T-helper 2 cell treated with Interferon-gamma antibody and Interleukin-4, amounts not matched to agents 5 μg/mL and 100 μg/mL, for 36 hours (primary cell): ENCODE measurements around the gene TBCEL.

Experiments
- DNase-seq: peaks from one replicate; pipeline ENCODE4 v3.0.0; 2021; ENCODE audit warnings: low spot score
- H3K27ac Mint-ChIP-seq: one replicate; pipeline ENCODE4 v1.8.0; 2021; ENCODE audit warnings: mild to moderate bottlenecking, mixed read lengths
- H3K27me3 Mint-ChIP-seq: one replicate; pipeline ENCODE4 v1.8.0; 2021; ENCODE audit warnings: low read depth, mixed read lengths
- H3K36me3 Mint-ChIP-seq: one replicate; pipeline ENCODE4 v1.8.0; 2021; ENCODE audit warnings: low read depth, mixed read lengths
- H3K4me1 Mint-ChIP-seq: one replicate; pipeline ENCODE4 v1.8.0; 2021; ENCODE audit warnings: low read depth, mixed read lengths
- H3K4me3 Mint-ChIP-seq: one replicate; pipeline ENCODE4 v1.8.0; 2022; ENCODE audit warnings: mild to moderate bottlenecking, moderate library complexity, mixed read lengths
- H3K9me3 Mint-ChIP-seq: one replicate; pipeline ENCODE4 v1.8.0; 2021; ENCODE audit warnings: mixed read lengths

TBCEL gene

DNA sequence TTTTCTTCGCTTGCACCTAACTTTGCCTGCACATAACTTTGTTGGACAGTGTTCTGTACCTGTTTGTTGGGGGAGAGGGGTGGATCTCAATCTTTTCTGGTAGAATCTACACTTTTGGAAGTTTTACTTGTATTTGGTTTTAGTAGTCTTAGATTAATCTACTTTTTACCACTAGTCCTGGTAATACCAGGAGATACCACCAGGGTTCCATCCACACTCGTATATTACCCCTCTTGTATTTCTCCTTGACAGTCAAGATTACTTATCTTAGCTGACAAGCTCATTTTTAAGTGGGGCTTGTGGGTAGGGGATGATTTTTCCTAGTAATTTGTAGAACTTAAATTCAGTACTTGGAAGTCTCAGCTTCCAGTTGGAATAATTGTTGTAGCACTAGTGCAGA is 39.8 kb downstream of the TBCEL start:
- no peak for DNase-seq
- Mint-ChIP-seq H3K4me1 (peaks cover 8% of the 10 kb centered on the region), H3K27ac (no peak overlapping the region)

DNA sequence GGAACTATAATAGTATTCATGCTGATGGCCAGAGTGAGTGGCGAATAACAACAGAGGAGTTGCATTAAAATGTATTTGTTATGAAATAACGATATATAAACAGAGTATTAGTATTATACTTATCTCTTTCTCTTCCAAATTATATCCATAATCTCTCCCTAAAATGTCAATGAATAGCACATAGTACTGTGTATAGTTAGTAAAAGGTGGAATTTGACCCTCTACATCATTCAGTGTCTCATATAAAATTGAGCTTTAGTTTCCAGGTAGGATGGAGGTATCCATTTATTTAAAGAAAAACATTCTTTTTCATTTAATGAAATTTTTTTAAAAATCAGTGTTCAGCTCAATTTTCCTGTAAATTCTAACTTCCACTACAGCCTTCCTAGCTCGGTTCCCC is 42.7 kb downstream of the TBCEL start:
- H3K27me3 Mint-ChIP-seq: no peaks in the 10 kb centered on the region
- H3K9me3 Mint-ChIP-seq: no peaks in the 10 kb centered on the region
- no peak overlapping the region for H3K4me3 Mint-ChIP-seq
- no peak overlapping the region for H3K27ac Mint-ChIP-seq
- peaks cover 13% of the 10 kb centered on the region for H3K36me3 Mint-ChIP-seq
- DNase-seq: no peak
- peaks cover 2% of the 10 kb centered on the region for H3K4me1 Mint-ChIP-seq

More for the DNA sequence above, 39.8 kb downstream of the TBCEL start:
- no peaks in the 10 kb centered on the region for H3K9me3 Mint-ChIP-seq
- peaks cover 16% of the 10 kb centered on the region for H3K36me3 Mint-ChIP-seq
- no peaks in the 10 kb centered on the region for H3K27me3 Mint-ChIP-seq
- no peak overlapping the region for H3K4me3 Mint-ChIP-seq

DNA sequence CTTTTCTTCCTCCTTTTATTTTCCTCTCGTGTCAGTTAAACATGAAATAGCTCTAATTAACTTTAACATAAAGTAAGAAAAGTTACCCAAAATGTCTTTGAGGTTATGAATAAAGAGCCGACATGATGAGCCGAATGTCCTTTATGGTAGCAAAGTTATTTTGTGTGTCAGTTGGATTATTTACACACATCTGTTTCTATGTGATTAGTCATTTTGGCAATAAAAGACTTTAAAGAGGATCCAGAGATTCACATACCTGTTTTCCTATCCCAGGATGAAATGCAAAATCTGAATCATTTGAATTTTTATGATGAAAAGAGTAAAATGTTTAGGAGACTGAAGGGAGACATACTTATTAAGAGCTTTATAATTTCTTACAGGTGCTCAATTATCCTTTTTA is 43.1 kb downstream of the TBCEL start:
- Mint-ChIP-seq H3K27me3 (no peaks in the 10 kb centered on the region), H3K9me3 (no peaks in the 10 kb centered on the region), H3K36me3 (peaks cover 12% of the 10 kb centered on the region), H3K27ac (no peak overlapping the region), H3K4me3 (no peak overlapping the region), H3K4me1 (peaks cover 2% of the 10 kb centered on the region)
- no peak for DNase-seq

DNA sequence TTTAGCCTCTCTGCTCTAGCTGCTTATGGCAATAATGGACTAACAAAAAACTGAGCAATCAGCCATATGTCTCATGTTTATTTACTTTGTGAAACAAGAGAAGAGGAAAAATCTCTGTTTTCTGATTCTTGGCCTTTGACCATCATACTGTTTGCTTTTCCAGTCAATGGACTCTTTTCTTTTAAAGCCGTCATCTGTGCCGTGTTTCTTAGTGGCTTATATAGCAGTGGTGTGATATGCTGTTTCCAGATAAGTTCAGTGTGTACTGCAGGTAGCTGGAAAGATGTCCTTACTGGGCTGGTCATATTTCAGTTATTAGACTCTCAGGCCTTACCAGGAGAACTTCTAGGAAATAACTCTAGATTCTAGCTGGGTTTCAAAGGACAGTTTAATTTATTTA is 43.6 kb downstream of the TBCEL start:
- peaks cover 12% of the 10 kb centered on the region for H3K36me3 Mint-ChIP-seq
- H3K4me3 Mint-ChIP-seq: no peak overlapping the region
- H3K27me3 Mint-ChIP-seq: no peaks in the 10 kb centered on the region
- H3K4me1 Mint-ChIP-seq: peaks cover 2% of the 10 kb centered on the region
- H3K27ac Mint-ChIP-seq: no peak overlapping the region
- H3K9me3 Mint-ChIP-seq: no peaks in the 10 kb centered on the region
- no peak for DNase-seq

DNA sequence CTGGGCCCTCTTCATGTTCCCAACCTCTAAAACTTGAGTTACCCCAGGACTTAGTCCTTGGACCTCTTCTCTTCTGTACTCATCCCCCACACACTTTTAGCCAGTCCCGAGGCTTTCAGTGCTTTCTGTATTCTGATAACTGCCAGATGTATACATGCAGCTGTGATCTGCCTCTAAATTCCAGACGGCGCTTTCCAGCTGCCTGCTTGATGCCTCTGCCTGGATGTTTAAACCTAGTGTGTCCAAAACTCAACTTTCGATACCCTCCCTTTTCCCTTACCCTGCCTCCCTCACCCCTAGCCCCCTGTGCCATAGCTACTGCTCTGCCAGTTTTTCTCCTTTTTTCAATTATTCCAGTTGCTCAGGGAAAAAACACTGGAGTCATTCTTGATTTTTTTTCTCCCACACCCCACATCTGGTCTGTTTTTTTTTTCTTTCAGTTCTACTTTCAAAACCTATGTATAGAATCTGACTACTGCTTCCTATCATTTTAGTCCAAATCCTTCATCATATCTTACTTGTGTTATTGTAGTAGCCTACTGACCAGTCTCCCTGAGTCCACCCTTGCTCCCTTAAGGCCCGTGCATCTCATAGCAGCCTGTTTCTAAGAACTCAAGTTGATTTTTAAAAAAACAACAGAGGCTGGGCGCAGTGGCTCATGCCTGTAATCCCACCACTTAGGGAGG is 44.2 kb downstream of the TBCEL start:
- H3K27me3 Mint-ChIP-seq: no peaks in the 10 kb centered on the region
- H3K4me3 Mint-ChIP-seq: no peak overlapping the region
- H3K36me3 Mint-ChIP-seq: peaks cover 12% of the 10 kb centered on the region
- no peaks in the 10 kb centered on the region for H3K9me3 Mint-ChIP-seq
- DNase-seq: no peak
- H3K4me1 Mint-ChIP-seq: peaks cover 2% of the 10 kb centered on the region
- no peak overlapping the region for H3K27ac Mint-ChIP-seq

DNA sequence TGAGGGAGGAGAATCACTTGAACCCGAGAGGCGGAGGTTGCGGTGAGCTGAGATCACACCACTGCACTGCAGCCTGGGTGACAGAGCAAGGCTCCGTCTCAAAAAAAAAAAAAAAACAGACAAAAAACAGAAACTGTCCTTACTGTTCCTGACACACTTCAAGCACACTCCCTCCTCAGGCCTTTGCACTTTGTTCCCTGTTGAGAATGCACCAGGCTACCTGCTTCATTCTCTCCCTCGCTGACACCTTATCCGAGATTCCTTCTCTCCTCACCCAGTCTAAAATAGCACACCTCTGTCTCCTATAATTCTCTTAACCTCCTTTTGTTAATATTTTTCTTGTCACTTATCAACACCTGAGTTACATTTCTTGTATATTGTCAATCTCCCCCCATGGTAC is 44.9 kb downstream of the TBCEL start:
- Mint-ChIP-seq H3K36me3 (peaks cover 11% of the 10 kb centered on the region), H3K9me3 (no peaks in the 10 kb centered on the region), H3K4me3 (no peak overlapping the region), H3K27me3 (no peaks in the 10 kb centered on the region), H3K4me1 (peaks cover 2% of the 10 kb centered on the region), H3K27ac (no peak overlapping the region)
- DNase-seq: no peak

DNA sequence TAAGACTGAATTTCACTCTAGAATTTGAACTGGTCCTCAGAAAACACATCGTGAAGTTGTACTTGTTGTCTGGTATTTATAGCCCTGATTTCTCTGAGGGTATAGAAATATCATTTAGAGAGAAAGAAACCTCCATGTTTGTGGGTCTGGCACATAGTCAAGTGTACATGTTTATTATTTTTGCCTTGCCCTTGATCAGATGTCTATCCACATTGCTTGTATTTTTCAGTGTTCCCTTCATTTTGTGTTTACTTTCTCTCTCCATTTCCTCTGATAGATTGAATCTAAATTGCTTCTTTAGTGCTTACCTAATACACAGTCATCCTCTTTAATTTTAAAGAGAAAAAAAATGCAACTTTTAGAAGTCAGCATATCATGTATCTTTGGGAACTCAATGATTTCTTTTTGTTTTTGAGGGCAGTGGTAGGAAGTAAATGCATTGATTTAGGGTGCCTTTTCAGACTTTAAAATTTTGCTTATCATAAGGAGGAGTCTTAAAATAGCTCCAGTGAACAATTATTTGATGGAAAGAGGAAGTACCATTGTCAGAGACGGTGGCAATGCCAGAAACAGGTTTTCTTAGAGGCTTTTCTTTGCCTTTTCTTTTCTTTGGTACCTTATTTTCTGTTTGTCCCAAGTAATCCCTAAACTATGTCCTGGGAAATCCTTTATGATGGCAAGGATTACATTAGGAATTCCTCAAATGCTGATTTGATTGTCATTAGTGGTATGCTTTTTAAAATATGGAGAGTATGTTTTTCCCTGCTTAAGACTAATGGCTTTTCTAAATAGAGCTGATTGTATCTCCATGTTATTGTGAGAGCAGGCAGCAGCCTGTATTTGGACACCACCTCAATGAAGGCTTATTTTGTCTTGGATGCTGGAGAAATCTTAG is 47.3 kb downstream of the TBCEL start:
- Mint-ChIP-seq H3K4me3 (no peak overlapping the region), H3K4me1 (peaks cover 2% of the 10 kb centered on the region), H3K27me3 (no peaks in the 10 kb centered on the region), H3K27ac (no peak overlapping the region), H3K9me3 (no peaks in the 10 kb centered on the region), H3K36me3 (peaks cover 7% of the 10 kb centered on the region)
- no peak for DNase-seq

DNA sequence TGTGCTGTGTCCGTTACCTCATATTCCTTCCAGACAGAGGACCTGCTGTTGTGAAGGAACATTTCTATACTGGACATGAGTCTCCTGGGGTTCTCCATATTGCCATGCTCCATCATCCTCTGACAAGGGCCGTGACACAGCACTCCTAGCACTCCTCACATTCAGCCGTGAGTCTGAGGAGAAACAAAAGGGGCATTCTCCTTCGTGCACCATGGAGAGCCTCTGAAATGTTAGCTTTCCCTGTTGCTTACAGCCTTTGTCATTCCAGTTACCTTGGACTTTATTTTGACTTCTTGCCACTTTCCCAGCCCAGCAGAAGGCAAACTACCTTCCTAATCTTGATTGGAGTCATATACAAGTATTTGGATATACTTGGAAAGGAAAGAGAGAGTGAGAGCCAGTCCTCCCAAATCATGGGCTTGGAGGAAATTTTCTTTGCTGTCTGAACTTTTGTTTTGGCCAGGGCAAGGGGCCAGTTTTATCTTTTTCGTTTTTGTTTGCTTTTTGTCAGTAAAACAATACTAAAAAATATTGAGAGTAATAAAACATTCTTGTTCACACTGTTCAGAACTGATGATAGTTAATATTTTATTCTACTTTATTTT is 48.0 kb downstream of the TBCEL start:
- no peak overlapping the region for H3K4me3 Mint-ChIP-seq
- H3K4me1 Mint-ChIP-seq: peaks cover 2% of the 10 kb centered on the region
- no peak overlapping the region for H3K27ac Mint-ChIP-seq
- H3K9me3 Mint-ChIP-seq: no peaks in the 10 kb centered on the region
- peaks cover 7% of the 10 kb centered on the region for H3K36me3 Mint-ChIP-seq
- no peaks in the 10 kb centered on the region for H3K27me3 Mint-ChIP-seq
- no peak for DNase-seq

DNA sequence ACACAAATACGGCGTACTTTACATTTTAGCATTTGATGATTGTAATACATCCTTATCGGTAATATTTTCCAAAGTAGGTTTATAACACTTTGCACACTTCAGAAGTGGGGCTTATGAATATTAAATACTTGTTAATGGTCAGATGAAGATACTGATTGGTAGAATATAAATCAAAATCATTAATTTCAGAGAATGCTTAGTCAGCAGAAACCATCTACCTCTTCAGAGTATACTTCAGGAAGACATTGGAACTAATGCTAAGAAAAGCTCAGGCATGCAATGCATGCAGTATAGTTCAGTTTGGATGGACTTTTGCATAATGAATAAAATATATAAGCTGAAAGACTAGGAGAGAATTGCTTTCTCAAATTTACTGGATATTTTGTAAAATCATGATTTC is 57.4 kb downstream of the TBCEL start:
- H3K9me3 Mint-ChIP-seq: no peaks in the 10 kb centered on the region

DNA sequence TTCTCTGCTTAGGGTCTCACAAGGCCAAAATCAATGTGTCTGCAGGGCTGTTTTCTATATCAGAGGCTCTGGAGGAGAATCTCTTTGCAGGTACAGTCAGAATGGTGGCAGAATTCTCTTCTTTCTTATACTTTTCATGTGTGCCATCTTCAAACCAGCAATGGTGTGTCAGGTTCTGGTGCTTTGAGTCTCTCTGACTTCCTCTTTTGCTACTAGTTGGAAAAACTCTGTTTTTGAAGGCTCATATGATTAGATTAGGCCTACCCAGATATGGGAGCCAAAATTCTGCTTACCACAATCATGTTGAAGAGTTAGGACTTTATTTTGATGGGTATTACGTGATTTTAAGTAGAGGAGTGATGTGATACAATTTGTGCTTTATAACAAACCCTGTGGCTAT is 58.3 kb downstream of the TBCEL start:
- H3K27ac Mint-ChIP-seq: no peak overlapping the region
- DNase-seq: no peak
- H3K36me3 Mint-ChIP-seq: peaks cover 3% of the 10 kb centered on the region
- no peaks in the 10 kb centered on the region for H3K9me3 Mint-ChIP-seq
- H3K27me3 Mint-ChIP-seq: no peaks in the 10 kb centered on the region
- no peaks in the 10 kb centered on the region for H3K4me1 Mint-ChIP-seq
- H3K4me3 Mint-ChIP-seq: no peak overlapping the region

More for the DNA sequence above, 57.4 kb downstream of the TBCEL start:
- no peak for DNase-seq
- Mint-ChIP-seq H3K36me3 (no peaks in the 10 kb centered on the region), H3K4me3 (no peak overlapping the region), H3K27me3 (no peaks in the 10 kb centered on the region), H3K27ac (no peak overlapping the region), H3K4me1 (no peaks in the 10 kb centered on the region)

DNA sequence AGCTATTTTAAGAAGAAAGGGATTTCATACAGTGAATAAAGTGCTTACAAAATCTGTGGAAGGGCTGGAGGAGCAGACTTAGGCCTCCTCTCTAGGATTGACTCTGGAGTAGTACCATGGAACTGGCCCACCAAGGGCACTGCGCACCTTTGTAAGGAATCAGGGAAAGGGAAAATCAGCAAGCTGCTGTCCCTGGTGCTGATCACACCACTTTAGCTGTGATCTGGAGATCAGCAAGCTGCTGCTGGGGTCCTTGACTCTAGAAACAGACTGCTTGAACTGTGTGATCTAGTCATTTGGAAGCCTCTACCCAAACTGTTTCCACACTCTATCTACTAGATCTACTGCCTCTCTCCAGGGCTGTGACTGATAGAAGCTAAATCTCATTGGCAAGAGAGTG is 58.8 kb downstream of the TBCEL start:
- Mint-ChIP-seq H3K36me3 (peaks cover 5% of the 10 kb centered on the region), H3K27me3 (no peaks in the 10 kb centered on the region), H3K4me3 (no peak overlapping the region), H3K27ac (no peak overlapping the region), H3K9me3 (no peaks in the 10 kb centered on the region), H3K4me1 (no peaks in the 10 kb centered on the region)
- DNase-seq: no peak

DNA sequence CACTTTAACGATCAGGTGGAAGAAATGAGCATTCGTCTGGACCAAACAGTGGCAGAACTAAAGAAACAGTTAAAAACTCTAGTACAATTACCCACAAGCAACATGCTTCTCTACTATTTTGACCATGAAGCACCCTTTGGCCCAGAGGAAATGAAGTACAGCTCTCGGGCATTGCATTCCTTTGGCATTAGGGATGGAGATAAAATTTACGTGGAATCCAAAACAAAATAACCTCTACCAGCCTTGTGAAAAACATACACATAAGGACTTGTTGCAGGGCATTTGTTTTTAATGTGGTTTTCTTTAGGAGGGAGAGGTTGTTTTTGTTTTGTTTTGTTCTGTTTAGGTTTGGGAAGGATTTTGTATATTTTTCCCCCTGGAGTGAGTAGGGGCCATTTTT is 63.0 kb downstream of the TBCEL start:
- no peaks in the 10 kb centered on the region for H3K27me3 Mint-ChIP-seq
- peaks cover 7% of the 10 kb centered on the region for H3K36me3 Mint-ChIP-seq
- H3K27ac Mint-ChIP-seq: no peak overlapping the region
- no peak for DNase-seq
- H3K4me3 Mint-ChIP-seq: no peak overlapping the region
- no peaks in the 10 kb centered on the region for H3K9me3 Mint-ChIP-seq
- H3K4me1 Mint-ChIP-seq: peaks cover 7% of the 10 kb centered on the region

DNA sequence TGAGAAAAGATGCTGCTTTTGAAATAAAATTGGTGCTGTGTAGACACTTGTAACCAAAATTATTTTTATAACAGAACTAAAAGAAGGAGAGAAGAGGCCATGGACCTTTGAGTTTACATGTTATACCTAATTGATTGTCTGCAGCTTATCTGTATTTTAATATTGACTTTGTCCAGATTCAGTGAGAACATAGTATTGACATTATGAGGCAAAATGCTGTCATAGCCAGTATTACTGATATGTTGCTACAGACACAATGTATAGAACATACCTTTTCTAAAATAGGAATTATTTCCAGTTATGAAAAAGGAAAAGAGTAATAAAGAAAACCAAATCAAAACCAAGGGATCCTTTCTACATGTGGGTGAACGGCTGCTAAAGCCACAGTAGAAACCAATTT is 65.7 kb downstream of the TBCEL start:
- H3K4me1 Mint-ChIP-seq: peaks cover 8% of the 10 kb centered on the region
- no peak overlapping the region for H3K27ac Mint-ChIP-seq

DNA sequence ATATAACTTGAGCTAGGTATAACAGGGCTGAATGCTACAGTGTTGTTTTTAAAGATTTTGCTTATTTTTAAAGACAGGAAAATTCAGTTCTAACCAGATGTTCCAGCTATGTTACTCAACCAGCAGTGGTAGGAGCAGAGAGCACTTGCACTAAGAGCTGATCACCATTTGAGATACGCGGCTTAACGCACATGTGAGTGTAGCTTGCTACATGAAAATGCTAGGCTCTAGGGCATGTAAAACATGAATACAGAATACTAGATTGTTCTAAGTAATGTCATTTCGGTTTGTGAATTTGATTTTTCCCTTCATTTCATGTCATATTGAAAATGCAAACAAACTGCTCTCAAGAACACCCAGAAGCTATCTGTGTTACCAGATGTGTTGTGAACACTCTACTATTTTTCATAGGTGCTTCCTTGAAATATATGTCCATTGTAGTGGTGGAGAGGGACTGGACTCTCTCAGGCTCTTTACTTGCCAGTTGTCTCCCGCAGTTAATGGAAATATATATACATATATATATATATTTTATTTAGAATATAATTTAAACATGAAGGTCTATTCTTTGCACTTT is 66.3 kb downstream of the TBCEL start:
- H3K27me3 Mint-ChIP-seq: no peaks in the 10 kb centered on the region
- H3K4me3 Mint-ChIP-seq: no peak overlapping the region
- no peak overlapping the region for H3K27ac Mint-ChIP-seq
- peaks cover 7% of the 10 kb centered on the region for H3K36me3 Mint-ChIP-seq
- DNase-seq: no peak
- no peaks in the 10 kb centered on the region for H3K9me3 Mint-ChIP-seq
- peaks cover 8% of the 10 kb centered on the region for H3K4me1 Mint-ChIP-seq

More for the DNA sequence above, 65.7 kb downstream of the TBCEL start:
- Mint-ChIP-seq H3K27me3 (no peaks in the 10 kb centered on the region), H3K9me3 (no peaks in the 10 kb centered on the region), H3K36me3 (peaks cover 7% of the 10 kb centered on the region), H3K4me3 (no peak overlapping the region)
- no peak for DNase-seq
